Endothelial cell of umbilical vein (primary cell): ENCODE data around the gene LYSMD2. TPM values are rescaled to one million over a fixed set of nuclear protein-coding genes. Genes with fewer than 3 reads are reported as not detected.

ENCODE experiments used
- BruUV-seq: library from RNA; stranded (reverse); fragments of 400-500 nt; replicated peaks from 2 replicates; lab custom pipeline; 2021; lab: Mats Ljungman, UMichigan
- CTCF ChIA-PET: fragments of 300-600, 350-600 bp; sonication (Branson Sonifier 250); formaldehyde crosslinking; loops from one replicate; lab custom pipeline; 2021; ENCODE audit warnings: antibody characterized with exemption, inconsistent platforms; lab: Charles Lee
- POLR2A ChIA-PET: fragments of 300-600, 350-600 bp; sonication (Branson Sonifier 250); formaldehyde crosslinking; loops from one replicate; lab custom pipeline; 2021; ENCODE audit warnings: antibody characterized with exemption, inconsistent platforms; lab: Charles Lee
- DNase-seq: peaks from one replicate; pipeline ENCODE4 v3.0.0-alpha.2; 2011; ENCODE audit warnings: low read depth, low spot score
- FAIRE-seq: peaks from 2 replicates; lab custom pipeline; 2011; peaks lifted over from hg19 to GRCh38; lab: Jason Lieb, UNC
- H2AFZ ChIP-seq: 2 replicates; pipeline ENCODE4 v1.6.0; 2012; ENCODE audit warnings: low read depth, low read length, control low read depth, inconsistent platforms
- H3K27ac ChIP-seq: 2 replicates; pipeline ENCODE4 v1.5.1; 2011; ENCODE audit warnings: low read depth, mild to moderate bottlenecking, control low read depth, low read length, moderate library complexity; ENCODE audit not compliant: insufficient read depth
- H3K27me3 ChIP-seq, 2 experiments: 2 replicates each; pipeline versions ENCODE4 v1.6.0 to v1.6.1; 2011; ENCODE audit warnings: low read length in 2 of 2, mixed read lengths in 1 of 2; ENCODE audit not compliant: control insufficient read depth in 2 of 2, insufficient read depth in 2 of 2
- H3K36me3 ChIP-seq, 2 experiments: 2 replicates in 1 of 2; 3 replicates in 1 of 2; pipeline ENCODE4 v1.5.1; 2011; ENCODE audit warnings: low read length in 2 of 2, mild to moderate bottlenecking in 1 of 2, moderate library complexity in 1 of 2; ENCODE audit not compliant: control insufficient read depth in 2 of 2, insufficient read depth in 2 of 2; ENCODE audit errors: extremely low read depth in 1 of 2
- H3K4me1 ChIP-seq: 3 replicates; pipeline ENCODE4 v1.5.1; 2011; ENCODE audit warnings: mild to moderate bottlenecking, low read length; ENCODE audit not compliant: control insufficient read depth, insufficient read depth; ENCODE audit errors: extremely low read depth
- H3K4me2 ChIP-seq: 2 replicates; pipeline ENCODE4 v1.6.1; 2011; ENCODE audit warnings: low read length, control low read depth, mixed read lengths; ENCODE audit not compliant: insufficient read depth
- H3K4me3 ChIP-seq, 3 experiments: fragments of 200-600 bp in 1 of 3; sonication (generic), shearing (Covaris generic) in 1 of 3; replicated peaks in 1 of 3; 2 replicates each; pipeline ENCODE4 v1.5.1; 2011 to 2016; ENCODE audit warnings: control low read depth in 3 of 3, low read length in 3 of 3, mild to moderate bottlenecking in 2 of 3, inconsistent platforms in 1 of 3, low read depth in 1 of 3, moderate library complexity in 1 of 3; ENCODE audit not compliant: insufficient read depth in 1 of 3
- H3K79me2 ChIP-seq: 2 replicates; pipeline ENCODE4 v1.6.0; 2012; ENCODE audit warnings: low read length, inconsistent platforms; ENCODE audit not compliant: control insufficient read depth, insufficient read depth
- H3K9ac ChIP-seq: replicated peaks from 2 replicates; pipeline ENCODE3; 2011; ENCODE audit warnings: low read length, control low read depth; ENCODE audit not compliant: insufficient read depth; ENCODE audit errors: extremely low read depth
- H3K9me1 ChIP-seq: replicated peaks from 3 replicates; pipeline ENCODE4 v1.6.0; 2011; ENCODE audit warnings: mild to moderate bottlenecking, low read length; ENCODE audit not compliant: control insufficient read depth, insufficient read depth; ENCODE audit errors: extremely low read depth
- H3K9me3 ChIP-seq: replicated peaks from 2 replicates; pipeline ENCODE4 v1.5.1; 2012; ENCODE audit warnings: low read length, inconsistent platforms; ENCODE audit not compliant: control insufficient read depth, insufficient read depth
- H4K20me1 ChIP-seq: replicated peaks from 2 replicates; pipeline ENCODE3; 2011; ENCODE audit warnings: mild to moderate bottlenecking, low read length; ENCODE audit not compliant: control insufficient read depth, insufficient read depth; ENCODE audit errors: extremely low read depth
- CTCF ChIP-seq, 2 donors: IDR thresholded peaks; 1 replicate in 1 of 2; 2 replicates in 1 of 2; pipeline ENCODE4 v1.5.1; 2011; ENCODE audit warnings: low read length in 2 of 2, mild to moderate bottlenecking in 2 of 2, moderate library complexity in 2 of 2, control low read depth in 1 of 2, inconsistent platforms in 1 of 2, low read depth in 1 of 2; ENCODE audit not compliant: insufficient read depth in 1 of 2; ENCODE audit errors: extremely low read depth in 1 of 2
- EZH2 ChIP-seq: IDR thresholded peaks from 2 replicates; pipeline ENCODE4 v1.6.1; 2012; ENCODE audit warnings: borderline replicate concordance, low read depth, mild to moderate bottlenecking, moderate library complexity, low read length, inconsistent platforms; ENCODE audit not compliant: severe bottlenecking
- FOS ChIP-seq: IDR thresholded peaks from 2 replicates; pipeline ENCODE4 v1.6.1; 2011; ENCODE audit warnings: mild to moderate bottlenecking, low read length, moderate library complexity, borderline replicate concordance; ENCODE audit not compliant: insufficient read depth
- GATA2 ChIP-seq: IDR thresholded peaks from 2 replicates; pipeline ENCODE4 v1.7.0; 2011; ENCODE audit warnings: low read depth, mild to moderate bottlenecking, moderate library complexity, mixed read lengths, low read length; ENCODE audit not compliant: insufficient read length, insufficient read depth
- JUN ChIP-seq: IDR thresholded peaks from 2 replicates; pipeline ENCODE4 v1.6.1; 2011; ENCODE audit warnings: borderline replicate concordance, low read depth; ENCODE audit not compliant: insufficient read length, insufficient read depth
- MAX ChIP-seq: IDR thresholded peaks from 2 replicates; pipeline ENCODE4 v1.6.1; 2011; ENCODE audit not compliant: insufficient read depth, insufficient read length
- MYC ChIP-seq: IDR thresholded peaks from one replicate; pipeline ENCODE4 v1.6.1; 2011; ENCODE audit warnings: mild to moderate bottlenecking, low read depth, low read length
- POLR2A ChIP-seq: IDR thresholded peaks from 2 replicates; pipeline ENCODE4 v1.6.1; 2012; ENCODE audit warnings: low read depth, mild to moderate bottlenecking, control low read depth, low read length
- POLR2AphosphoS5 ChIP-seq: IDR thresholded peaks from 2 replicates; pipeline ENCODE4 v1.6.1; 2012; ENCODE audit warnings: low read depth, mild to moderate bottlenecking, control low read depth, low read length, moderate library complexity; ENCODE audit not compliant: insufficient read depth
- dilution Hi-C: fragments of 300-500 bp; cut with MboI; formaldehyde crosslinking; loops from one replicate; pipeline ENCODE4 v1.15.0; 2019; ENCODE audit warnings: low sequenced_read_pairs; ENCODE audit not compliant: extremely low pct_ligation_motif_present
- intact Hi-C: fragments of 100-400 bp; cut with micrococcal nuclease; formaldehyde crosslinking; loops from one replicate; pipeline ENCODE4 v1.10.0; 2022
- polyA plus RNA-seq, 4 experiments: library from polyadenylated mRNA; depleted of rRNA in 3 of 4; stranded (reverse) in 3 of 4; unstranded in 1 of 4; fragments of >200 nt; gene quantifications; 2 replicates each; pipeline versions ENCODE4 v1.2.1 to v1.2.3, GENCODE V29; 2011 to 2012; ENCODE audit warnings: missing spikeins in 1 of 4
- total RNA-seq: library from RNA; stranded (reverse); gene quantifications from 2 replicates; pipeline ENCODE4 v1.2.3, GENCODE V29; 2021

LYSMD2 gene
- total and polyA plus RNA-seq, 2 donors (not counting 3 experiments of a cell fraction or from before 2014, with no cell fraction given) = 6.2 to 8.0 TPM

- Histone ChIP-seq H2AFZ (no peak overlapping the region), H3K9me3 (no peaks in the 10 kb centered on the region), H3K27ac (no peak overlapping the region), H3K4me2 (no peak overlapping the region), H3K9me1 (no peaks in the 10 kb centered on the region), H3K4me3 (no peak overlapping the region), H3K36me3 (no peaks in the 10 kb centered on the region), H4K20me1 (no peaks in the 10 kb centered on the region), H3K4me1 (peaks cover 5% of the 10 kb centered on the region), H3K27me3 (peaks cover 0 to 5% of the 10 kb centered on the region in 2 experiments), H3K79me2 (no peaks in the 10 kb centered on the region), H3K9ac (no peak overlapping the region)
- dilution Hi-C loops (no loop called here), intact Hi-C loops (no loop called here)
- ChIA-PET CTCF (interaction anchor here (10.1 kb wide), 1 partner anchor 122 kb away, joined by 942 read pairs; no protein-coding TSS in a partner anchor), POLR2A (no interaction called here)
- FAIRE-seq (no peak), DNase-seq (peak; percentile 6)
- BruUV-seq = no TSS peak
- no peak for TF ChIP-seq FOS
- TF ChIP-seq EZH2 = no peak
- TF ChIP-seq POLR2AphosphoS5 = no peak
These were observed 34.3 kb upstream of the LYSMD2 start for GRCh38 chr15:51771773-51772172.

- Histone ChIP-seq H3K36me3 (no peaks in the 10 kb centered on the region), H3K4me2 (no peak overlapping the region), H3K9me3 (no peaks in the 10 kb centered on the region), H3K79me2 (no peaks in the 10 kb centered on the region), H3K4me1 (peaks cover 5% of the 10 kb centered on the region), H3K9me1 (no peaks in the 10 kb centered on the region), H3K4me3 (no peak overlapping the region), H3K27me3 (peaks cover 0 to 5% of the 10 kb centered on the region in 2 experiments), H4K20me1 (no peaks in the 10 kb centered on the region), H2AFZ (no peak overlapping the region), H3K9ac (no peak overlapping the region), H3K27ac (no peak overlapping the region)
- dilution Hi-C loops (no loop called here), intact Hi-C loops (no loop called here)
- TF ChIP-seq MAX (no peak), FOS (no peak), CTCF (IDR thresholded peaks at IDR 0.05; ENCODE audit: extremely low read depth in 1 of 2, insufficient read depth in 1 of 2, low read depth in 1 of 2, low read length in 2 of 2) (no peak), POLR2A (no peak), POLR2AphosphoS5 (no peak), EZH2 (no peak), MYC (no peak), GATA2 (no peak), JUN (no peak)
- BruUV-seq = no TSS peak
- ChIA-PET POLR2A (no interaction called here), CTCF (interaction anchor here (2.4 kb wide), 1 partner anchor 121 kb away, joined by 21 read pairs; no protein-coding TSS in a partner anchor)
- no peak for FAIRE-seq
- DNase-seq = no peak
These were observed 33.4 kb upstream of the LYSMD2 start for GRCh38 chr15:51770902-51771301.
